Measurements from ENCODE around the gene PAPOLB.

PAPOLB gene

GRCh38 chr7:4889682-4890081 lies 27.9 kb upstream of the PAPOLB start:
- TF ChIP-seq POLR2A (IDR thresholded peaks at IDR 0.05; ENCODE audit: low read depth, low read length) (no peak), POLR2AphosphoS5 (IDR thresholded peaks at IDR 0.05; ENCODE audit: low read depth, low read length) (no peak), SPI1 (IDR thresholded peaks at IDR 0.05; ENCODE audit: low read depth, low read length) (no peak), TAF1 (IDR thresholded peaks at IDR 0.05; ENCODE audit: low read depth, low read length) (no peak), POU2F2 (IDR thresholded peaks at IDR 0.05; ENCODE audit: low read depth, low read length) (no peak), PAX5 (IDR thresholded peaks at IDR 0.05; ENCODE audit: insufficient read depth, low read length, severe bottlenecking) (no peak)
- no peak for FAIRE-seq
- DNase-seq (ENCODE audit: insufficient read length, low spot score) = no peak

DNA sequence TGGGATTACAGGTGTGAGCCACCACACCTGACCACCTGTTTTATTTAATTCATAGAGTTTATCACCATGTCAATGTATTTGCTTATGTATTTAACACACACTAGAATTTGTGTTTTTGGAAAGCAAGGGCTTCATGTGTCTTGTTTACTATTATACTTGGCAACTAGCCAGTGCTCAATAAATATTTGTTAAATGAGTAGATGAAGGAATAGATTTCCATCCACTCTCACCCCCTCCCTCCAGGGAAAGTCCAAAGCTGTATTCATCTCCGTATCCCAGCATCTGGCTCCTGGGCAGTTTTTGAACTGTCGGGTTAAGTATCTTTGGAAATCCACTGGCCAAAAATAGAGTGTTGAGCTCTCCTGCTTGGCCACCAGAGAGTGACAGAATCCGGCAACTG lies 26.3 kb upstream of the PAPOLB start:
- no peak for DNase-seq (ENCODE audit: insufficient read length, low spot score)
- no peak for FAIRE-seq
- TF ChIP-seq TAF1 (IDR thresholded peaks at IDR 0.05; ENCODE audit: low read depth, low read length) (no peak), POLR2A (IDR thresholded peaks at IDR 0.05; ENCODE audit: low read depth, low read length) (no peak), SPI1 (IDR thresholded peaks at IDR 0.05; ENCODE audit: low read depth, low read length) (no peak), POU2F2 (IDR thresholded peaks at IDR 0.05; ENCODE audit: low read depth, low read length) (no peak), POLR2AphosphoS5 (IDR thresholded peaks at IDR 0.05; ENCODE audit: low read depth, low read length) (no peak), PAX5 (IDR thresholded peaks at IDR 0.05; ENCODE audit: insufficient read depth, low read length, severe bottlenecking) (no peak)

DNA sequence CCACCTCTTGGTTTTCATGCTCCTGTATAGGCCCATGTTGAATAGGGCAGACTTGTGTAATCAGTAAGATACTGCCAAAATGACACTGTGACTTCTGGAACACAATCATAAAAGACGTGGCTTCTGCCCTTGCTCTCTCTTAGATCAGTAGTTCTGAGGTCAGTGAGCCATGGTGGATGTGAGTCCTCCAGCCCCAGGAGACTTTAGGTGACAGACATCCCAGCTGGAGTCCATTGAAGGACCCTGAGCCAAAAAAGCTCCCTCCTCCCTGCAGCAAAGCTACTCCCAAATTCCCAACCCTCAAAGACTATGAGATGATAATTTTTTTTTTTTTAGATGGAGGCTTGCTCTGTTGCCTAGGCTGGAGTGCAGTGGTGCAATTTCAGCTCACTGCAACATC lies 24.8 kb upstream of the PAPOLB start:
- FAIRE-seq (no peak), DNase-seq (ENCODE audit: insufficient read length, low spot score) (no peak)
- TF ChIP-seq PAX5 (IDR thresholded peaks at IDR 0.05; ENCODE audit: insufficient read depth, low read length, severe bottlenecking) = no peak
- no peak for TF ChIP-seq SPI1 (IDR thresholded peaks at IDR 0.05; ENCODE audit: low read depth, low read length)
- no peak for TF ChIP-seq POLR2AphosphoS5 (IDR thresholded peaks at IDR 0.05; ENCODE audit: low read depth, low read length)
- no peak for TF ChIP-seq POLR2A (IDR thresholded peaks at IDR 0.05; ENCODE audit: low read depth, low read length)
- no peak for TF ChIP-seq TAF1 (IDR thresholded peaks at IDR 0.05; ENCODE audit: low read depth, low read length)
- no peak for TF ChIP-seq POU2F2 (IDR thresholded peaks at IDR 0.05; ENCODE audit: low read depth, low read length)

GRCh38 chr7:4885317-4885807 lies 23.5 kb upstream of the PAPOLB start:
- FAIRE-seq (no peak), DNase-seq (ENCODE audit: insufficient read length, low spot score) (no peak)
- TF ChIP-seq POU2F2 (IDR thresholded peaks at IDR 0.05; ENCODE audit: low read depth, low read length) (no peak), PAX5 (IDR thresholded peaks at IDR 0.05; ENCODE audit: insufficient read depth, low read length, severe bottlenecking) (no peak), TAF1 (IDR thresholded peaks at IDR 0.05; ENCODE audit: low read depth, low read length) (no peak), POLR2AphosphoS5 (IDR thresholded peaks at IDR 0.05; ENCODE audit: low read depth, low read length) (no peak), SPI1 (IDR thresholded peaks at IDR 0.05; ENCODE audit: low read depth, low read length) (no peak), POLR2A (IDR thresholded peaks at IDR 0.05; ENCODE audit: low read depth, low read length) (no peak)

- DNase-seq (ENCODE audit: insufficient read length, low spot score) (no peak), FAIRE-seq (no peak)
- TF ChIP-seq POLR2A (IDR thresholded peaks at IDR 0.05; ENCODE audit: low read depth, low read length) (no peak), SPI1 (IDR thresholded peaks at IDR 0.05; ENCODE audit: low read depth, low read length) (no peak), PAX5 (IDR thresholded peaks at IDR 0.05; ENCODE audit: insufficient read depth, low read length, severe bottlenecking) (no peak), POU2F2 (IDR thresholded peaks at IDR 0.05; ENCODE audit: low read depth, low read length) (no peak), POLR2AphosphoS5 (IDR thresholded peaks at IDR 0.05; ENCODE audit: low read depth, low read length) (no peak), TAF1 (IDR thresholded peaks at IDR 0.05; ENCODE audit: low read depth, low read length) (no peak)
These were observed 22.3 kb upstream of the PAPOLB start for GRCh38 chr7:4884164-4884563.

GRCh38 chr7:4883372-4884144 lies 21.7 kb upstream of the PAPOLB start, which contains the start of gene RADIL:
TSS of gene RADIL (minus strand) at chr7:4883716. CDS start at chr7:4878139, 5,577 bp downstream.
- FAIRE-seq (no peak), DNase-seq (ENCODE audit: insufficient read length, low spot score) (peak; percentile 87)
- TF ChIP-seq TAF1 (IDR thresholded peaks at IDR 0.05; ENCODE audit: low read depth, low read length) (no peak), PAX5 (IDR thresholded peaks at IDR 0.05; ENCODE audit: insufficient read depth, low read length, severe bottlenecking) (no peak), POLR2AphosphoS5 (IDR thresholded peaks at IDR 0.05; ENCODE audit: low read depth, low read length) (no peak), POLR2A (IDR thresholded peaks at IDR 0.05; ENCODE audit: low read depth, low read length) (no peak), SPI1 (IDR thresholded peaks at IDR 0.05; ENCODE audit: low read depth, low read length) (no peak), POU2F2 (IDR thresholded peaks at IDR 0.05; ENCODE audit: low read depth, low read length) (no peak)

DNA sequence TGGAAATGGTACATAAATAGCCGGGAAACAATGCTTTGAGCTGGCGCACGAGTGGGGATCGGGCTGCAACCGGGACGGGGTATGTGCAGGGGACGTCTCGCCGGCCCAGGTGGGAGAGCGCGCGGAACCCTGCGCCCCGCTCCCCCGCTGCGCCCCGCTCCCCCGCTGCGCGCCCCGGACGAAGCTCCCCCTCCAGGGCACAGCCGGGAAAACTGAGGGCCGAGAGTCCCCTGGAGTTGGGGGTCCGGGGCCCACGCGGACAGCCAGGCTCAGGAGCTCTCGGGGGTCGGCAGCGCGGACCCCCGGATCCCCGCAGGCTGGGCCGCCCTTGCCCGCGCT lies 21.2 kb upstream of the PAPOLB start:
- TF ChIP-seq POLR2A (IDR thresholded peaks at IDR 0.05; ENCODE audit: low read depth, low read length) = no peak
- no peak for TF ChIP-seq POLR2AphosphoS5 (IDR thresholded peaks at IDR 0.05; ENCODE audit: low read depth, low read length)
- TF ChIP-seq PAX5 (IDR thresholded peaks at IDR 0.05; ENCODE audit: insufficient read depth, low read length, severe bottlenecking) = no peak
- FAIRE-seq (no peak), DNase-seq (ENCODE audit: insufficient read length, low spot score) (no peak)

DNA sequence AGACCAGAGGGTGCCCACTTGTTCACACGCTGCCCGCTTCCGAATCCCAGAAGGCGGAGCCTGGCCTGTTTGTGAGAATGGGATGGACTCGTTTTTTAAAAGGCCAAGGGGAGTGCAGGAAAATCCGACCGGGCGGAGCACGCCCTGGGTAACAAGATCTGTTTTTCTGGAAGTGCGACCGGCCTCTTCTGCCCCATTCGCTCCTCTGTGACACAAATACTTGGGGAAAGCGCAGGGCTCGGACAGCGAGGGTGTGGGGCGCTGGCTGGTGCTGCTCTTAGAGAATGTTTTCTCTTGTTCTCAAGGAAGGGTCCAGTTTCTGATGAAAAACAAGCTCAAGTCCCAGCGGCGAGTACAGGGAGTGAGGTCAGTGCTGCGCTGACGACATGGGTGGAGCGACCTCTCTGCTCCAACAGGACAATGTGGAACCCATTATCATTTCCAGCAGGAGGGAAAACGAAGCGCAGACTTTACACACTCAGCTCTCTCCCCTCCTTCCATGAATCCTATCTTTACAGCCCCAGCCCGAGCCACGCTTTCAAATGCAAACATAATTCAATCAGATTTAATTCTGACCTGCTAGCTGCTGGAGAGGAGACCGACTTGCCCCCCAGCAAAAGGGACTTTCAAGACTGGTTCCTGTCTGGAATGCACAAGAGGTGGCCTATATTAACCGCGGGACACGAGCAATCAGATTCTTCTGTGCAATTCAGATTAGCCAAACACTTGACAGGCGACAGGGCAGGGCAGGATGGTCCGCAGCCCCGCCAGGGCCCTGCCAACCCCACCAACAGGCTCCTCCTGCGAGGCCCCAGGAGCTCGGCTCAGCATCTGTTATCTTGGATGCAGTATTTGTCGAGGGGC lies 20.6 kb upstream of the PAPOLB start:
- FAIRE-seq (no peak), DNase-seq (ENCODE audit: insufficient read length, low spot score) (no peak)
- TF ChIP-seq POU2F2 (IDR thresholded peaks at IDR 0.05; ENCODE audit: low read depth, low read length) (no peak), PAX5 (IDR thresholded peaks at IDR 0.05; ENCODE audit: insufficient read depth, low read length, severe bottlenecking) (no peak), POLR2A (IDR thresholded peaks at IDR 0.05; ENCODE audit: low read depth, low read length) (no peak), POLR2AphosphoS5 (IDR thresholded peaks at IDR 0.05; ENCODE audit: low read depth, low read length) (no peak), TAF1 (IDR thresholded peaks at IDR 0.05; ENCODE audit: low read depth, low read length) (no peak), SPI1 (IDR thresholded peaks at IDR 0.05; ENCODE audit: low read depth, low read length) (no peak)

- no peak for DNase-seq (ENCODE audit: insufficient read length, low spot score)
- no peak for FAIRE-seq
- TF ChIP-seq TAF1 (IDR thresholded peaks at IDR 0.05; ENCODE audit: low read depth, low read length) (no peak), POLR2AphosphoS5 (IDR thresholded peaks at IDR 0.05; ENCODE audit: low read depth, low read length) (no peak), POLR2A (IDR thresholded peaks at IDR 0.05; ENCODE audit: low read depth, low read length) (no peak), PAX5 (IDR thresholded peaks at IDR 0.05; ENCODE audit: insufficient read depth, low read length, severe bottlenecking) (no peak), SPI1 (IDR thresholded peaks at IDR 0.05; ENCODE audit: low read depth, low read length) (no peak), POU2F2 (IDR thresholded peaks at IDR 0.05; ENCODE audit: low read depth, low read length) (no peak)
These were observed 18.4 kb upstream of the PAPOLB start for GRCh38 chr7:4880218-4880617.
